Activated naive CD4-positive, alpha-beta T cell treated with Interleukin-2 at 50 U/mL for 16 hours (primary cell): ENCODE data around the gene RPP21.
"Not testable (repeated sequence)": the region's sequence is repeated elsewhere in the genome, so short reads cannot be mapped to it uniquely, and the experiment has no call there.

Experiments used
- DNase-seq: peaks from one replicate; pipeline ENCODE4 v3.0.0-alpha.2; 2020

Gene RPP21

DNA sequence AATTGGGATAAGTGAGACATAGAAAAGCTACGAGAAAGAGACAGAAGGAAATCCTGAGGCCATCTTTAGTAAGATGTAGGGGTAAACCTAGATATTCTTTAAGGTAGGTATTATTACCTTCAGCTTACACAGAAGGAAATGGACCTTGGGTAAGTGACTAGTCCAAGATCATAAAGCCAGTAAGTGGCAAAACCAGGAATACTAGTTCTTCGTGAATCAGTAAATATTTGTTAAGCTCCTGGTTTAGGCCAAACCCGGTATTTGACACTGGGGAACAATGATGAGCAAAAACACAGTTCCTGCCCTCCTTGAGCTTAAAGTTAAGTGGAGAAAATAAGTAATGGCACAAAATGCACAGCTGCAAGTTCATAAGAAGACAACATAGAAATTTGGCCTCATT lies 13.0 kb upstream of the RPP21 start:
- no peak for DNase-seq

DNA sequence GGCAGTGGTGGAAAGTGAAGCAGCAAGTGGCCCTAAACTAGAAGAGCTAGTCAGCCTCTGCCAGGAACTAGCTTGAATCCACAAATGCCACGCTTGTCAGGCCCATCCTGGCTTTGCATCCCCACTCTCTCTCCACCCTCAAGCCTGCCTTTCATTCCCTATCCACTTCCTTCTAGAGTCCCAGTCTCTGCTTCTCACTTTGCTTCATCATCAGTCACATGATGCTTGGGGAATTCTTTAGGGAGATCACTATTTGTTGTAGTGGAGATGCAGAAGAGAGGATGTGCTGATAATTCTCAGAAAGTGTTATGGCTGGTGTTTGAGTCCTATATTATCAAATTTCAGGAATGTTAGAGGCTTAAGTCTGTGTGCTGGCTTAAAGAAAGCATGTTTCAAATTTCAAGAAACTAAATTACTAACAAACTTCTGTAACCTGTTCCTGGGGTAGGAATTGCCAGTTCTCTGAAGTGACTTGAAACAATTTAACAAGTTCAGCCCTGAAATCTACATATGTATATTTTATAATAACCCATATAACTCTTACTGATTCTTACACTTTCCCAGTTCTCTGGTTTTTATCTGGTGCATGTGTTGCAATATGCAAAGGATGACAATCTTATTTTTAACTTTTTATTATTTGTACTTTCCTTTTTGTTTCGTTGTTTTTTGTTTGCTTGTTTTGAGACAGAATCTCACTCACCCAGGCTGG lies 10.7 kb upstream of the RPP21 start:
- DNase-seq: no peak

- DNase-seq: no peak
Observed at GRCh38 chr6:30340589-30341054, 4.3 kb upstream of the RPP21 start.

DNA sequence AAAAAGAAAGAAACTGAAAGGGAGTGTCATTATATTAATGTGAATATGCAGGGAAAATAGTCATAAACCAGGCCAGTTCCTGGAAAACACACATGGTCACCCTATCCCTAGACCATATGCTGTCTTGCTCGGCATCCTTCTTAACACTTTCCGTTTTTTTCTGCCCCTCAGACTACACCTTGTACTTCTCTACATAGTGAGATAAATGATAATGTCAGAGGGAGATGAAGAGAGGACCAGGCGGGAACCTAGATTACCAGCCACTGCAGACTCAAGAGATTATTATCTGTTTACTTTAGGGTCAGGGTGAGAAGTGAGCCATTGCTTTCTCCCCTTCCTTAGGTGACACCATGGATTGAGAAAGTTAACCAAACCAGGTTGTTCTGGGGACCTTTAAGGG lies 3.7 kb upstream of the RPP21 start:
- no peak for DNase-seq

GRCh38 chr6:30341728-30342127 lies 3.2 kb upstream of the RPP21 start:
- no peak for DNase-seq

DNA sequence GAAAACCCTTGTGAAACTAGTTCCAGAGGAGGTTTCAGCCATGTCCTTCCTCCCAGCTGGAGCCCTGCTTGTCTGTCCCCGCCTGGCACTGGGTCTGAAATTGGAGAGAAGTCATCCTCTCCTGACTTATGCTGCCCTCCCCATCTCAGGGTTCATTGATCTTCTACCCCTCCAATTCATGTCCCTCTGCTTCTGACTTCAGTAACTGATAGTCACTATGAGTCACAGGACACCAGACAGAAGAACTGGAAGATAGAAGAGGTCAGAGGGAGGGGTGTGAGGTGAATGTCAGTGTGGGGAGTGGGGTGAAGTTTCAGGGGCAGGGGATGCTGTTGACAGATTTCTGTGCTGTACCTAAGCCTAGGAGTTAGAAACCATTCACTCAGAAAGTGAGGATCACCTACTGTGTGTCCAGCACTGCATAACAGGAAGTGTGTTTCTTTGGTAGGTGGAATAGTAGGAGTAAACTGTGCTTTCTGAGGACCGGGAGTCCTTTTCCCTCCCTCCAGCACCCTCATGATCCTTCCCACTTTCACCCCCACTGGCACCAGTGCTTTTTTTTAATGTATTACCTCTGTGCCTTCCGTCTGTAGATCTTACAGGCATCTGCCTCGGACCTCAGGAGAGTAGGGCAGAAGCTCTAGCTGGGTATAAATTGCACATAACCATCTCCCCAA lies 627 bp upstream of the RPP21 start:
- no peak for DNase-seq

- DNase-seq: no peak
Observed at GRCh38 chr6:30345852-30346251, 896 bp downstream of the RPP21 start.

- DNase-seq: no peak
Observed at GRCh38 chr6:30348957-30349356, 4.0 kb downstream of the RPP21 start.

DNA sequence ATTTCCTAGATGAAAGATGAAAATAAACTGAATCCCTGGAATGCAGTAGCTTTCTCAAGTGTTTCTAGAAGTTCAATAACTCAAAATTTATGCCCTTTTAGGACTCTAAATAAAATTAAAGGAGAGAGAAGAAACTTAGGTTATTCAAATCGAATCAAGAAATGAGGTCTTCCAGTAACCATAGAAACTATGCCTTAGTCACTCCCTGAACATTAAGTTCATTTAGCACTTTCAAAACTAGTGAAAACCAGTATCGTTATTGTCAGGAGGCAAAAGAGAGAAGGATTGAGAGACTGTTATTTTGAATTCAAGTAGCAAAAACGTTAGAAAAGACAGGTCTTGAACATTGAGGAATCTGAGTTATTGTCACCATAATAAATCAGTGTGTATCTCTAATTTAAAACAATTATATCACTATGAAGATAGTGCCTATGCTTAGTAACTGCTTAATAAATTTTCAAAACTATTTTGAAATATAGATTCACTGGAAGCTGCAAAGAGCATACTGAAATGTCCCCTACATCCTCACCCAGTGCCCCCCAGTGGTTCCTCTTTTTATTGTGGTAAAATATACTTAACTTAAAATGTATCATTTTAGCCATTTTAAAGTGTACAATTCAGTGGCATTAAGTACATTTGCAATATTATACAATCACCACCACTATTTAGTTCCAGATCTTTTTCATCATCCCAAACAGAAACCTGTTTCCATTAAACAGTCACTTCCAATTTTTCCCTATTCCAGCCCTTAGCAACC lies 4.6 kb downstream of the RPP21 start:
- DNase-seq: no peak

DNA sequence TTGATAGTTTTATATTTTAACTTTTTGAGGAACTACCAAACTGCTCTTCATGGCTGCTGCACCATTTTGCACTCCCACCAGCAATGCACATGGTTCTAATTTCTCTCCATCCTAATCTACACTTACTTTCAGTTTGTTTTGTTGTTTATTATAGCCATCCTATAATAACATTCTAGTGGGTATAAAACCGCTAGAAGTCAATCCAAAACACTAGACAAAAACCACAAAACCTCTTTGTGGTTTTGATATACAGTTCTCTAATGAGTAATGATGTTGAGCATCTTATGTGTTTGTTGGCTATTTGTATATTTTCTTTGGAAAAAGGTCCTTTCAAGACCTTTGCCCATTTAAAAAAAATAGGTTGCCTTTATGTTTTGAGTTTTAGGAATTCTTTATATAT lies 5.6 kb downstream of the RPP21 start:
- no peak for DNase-seq

DNA sequence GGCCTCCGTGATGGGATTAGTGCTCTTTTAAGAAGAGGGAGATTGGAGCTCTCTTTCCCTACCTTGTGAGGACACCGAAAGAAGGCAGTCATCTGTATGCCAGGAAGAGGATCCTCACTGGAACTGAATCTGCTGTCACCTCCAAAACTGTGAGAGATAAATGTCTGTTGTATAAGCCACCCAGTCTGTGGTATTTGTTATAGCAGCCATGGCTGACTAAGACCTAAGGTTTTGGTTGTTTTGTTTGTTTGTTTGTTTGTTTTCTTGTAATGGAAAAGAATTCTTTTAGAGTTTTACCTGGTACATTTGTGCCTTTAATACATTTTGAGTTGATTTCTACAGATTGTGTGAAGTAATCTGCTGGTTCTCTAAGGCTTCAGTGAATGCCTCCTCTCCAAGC lies 7.6 kb downstream of the RPP21 start:
- no peak for DNase-seq

DNA sequence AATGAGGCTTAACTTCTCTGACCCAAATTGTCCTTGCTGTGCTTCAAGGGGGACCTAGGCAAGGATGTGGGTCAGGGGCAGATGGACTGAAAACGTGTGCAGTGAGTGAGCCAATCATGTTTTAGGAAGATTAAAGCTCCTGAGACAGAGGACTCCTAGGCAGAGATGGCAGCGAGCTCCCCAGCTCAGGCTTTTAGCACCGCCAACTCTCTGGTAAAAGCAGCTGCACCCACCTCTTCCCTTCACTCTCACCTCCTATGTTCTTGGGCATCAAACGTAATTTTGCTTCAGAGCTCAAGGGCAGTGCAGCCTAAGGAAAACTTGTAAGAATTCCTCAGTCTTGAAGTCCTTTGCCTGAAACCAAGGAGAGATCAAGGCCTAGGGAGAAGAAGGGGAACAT lies 10.3 kb downstream of the RPP21 start:
- DNase-seq: no peak

DNA sequence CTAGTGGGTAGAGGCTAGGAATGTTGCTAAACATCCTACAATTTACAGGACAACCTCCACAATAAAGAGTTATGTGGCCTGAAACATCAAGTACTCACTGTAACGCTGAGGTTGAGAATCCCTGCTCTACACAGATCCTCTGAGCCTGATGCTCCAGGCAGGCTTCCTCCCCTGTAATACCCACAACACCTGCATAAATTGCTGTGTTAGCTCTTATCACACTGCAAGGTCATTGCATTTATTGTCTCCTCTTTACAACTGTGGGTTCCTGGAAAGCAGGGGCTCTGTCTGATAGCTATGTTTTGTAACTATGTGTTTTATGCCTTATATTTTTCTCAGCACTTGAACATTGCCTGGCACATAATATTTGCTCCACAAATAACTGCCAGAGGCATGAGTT lies 11.6 kb downstream of the RPP21 start:
- DNase-seq: no peak

DNA sequence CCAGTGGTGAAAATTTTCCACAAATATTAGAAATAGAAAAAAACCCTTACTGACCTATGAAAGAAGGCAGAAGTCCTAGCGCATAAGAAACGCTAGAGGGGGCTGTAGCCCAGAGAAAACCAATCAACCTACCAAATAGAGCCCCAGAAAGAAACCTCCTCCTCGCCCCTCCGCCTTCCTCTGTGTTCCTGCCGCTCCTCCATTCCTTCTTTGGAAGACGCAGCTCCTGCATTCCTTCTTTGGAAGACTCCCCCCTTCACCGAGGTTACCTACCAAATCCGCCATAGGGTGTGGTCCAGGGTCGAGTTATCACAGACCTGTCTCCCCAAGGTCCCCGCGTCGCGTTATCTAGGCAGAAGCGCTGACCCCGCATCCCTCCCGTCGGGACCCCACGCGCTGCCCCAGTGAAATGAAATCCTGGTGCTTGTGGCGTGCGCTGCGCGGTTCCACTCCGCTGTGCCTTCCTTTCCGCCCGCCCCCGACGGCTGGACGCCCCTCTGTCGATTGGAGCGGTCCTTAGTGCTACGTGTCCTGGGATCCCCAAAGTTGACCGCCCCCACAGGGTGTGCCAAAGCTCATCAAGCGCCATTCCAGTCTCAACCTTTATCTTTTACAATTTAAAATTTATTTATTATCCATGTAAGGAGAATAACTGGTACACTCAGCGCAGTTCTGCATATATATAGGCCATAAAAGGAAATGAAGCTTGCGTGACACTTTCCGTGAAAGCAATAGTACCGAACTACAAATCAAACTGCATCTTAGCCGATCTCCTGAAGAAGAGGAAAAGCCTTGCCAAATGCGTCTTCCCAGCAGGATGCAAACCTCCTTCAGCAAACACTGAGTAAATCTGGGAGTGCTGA lies 13.0 kb downstream of the RPP21 start:
- peak; percentile 48 for DNase-seq

DNA sequence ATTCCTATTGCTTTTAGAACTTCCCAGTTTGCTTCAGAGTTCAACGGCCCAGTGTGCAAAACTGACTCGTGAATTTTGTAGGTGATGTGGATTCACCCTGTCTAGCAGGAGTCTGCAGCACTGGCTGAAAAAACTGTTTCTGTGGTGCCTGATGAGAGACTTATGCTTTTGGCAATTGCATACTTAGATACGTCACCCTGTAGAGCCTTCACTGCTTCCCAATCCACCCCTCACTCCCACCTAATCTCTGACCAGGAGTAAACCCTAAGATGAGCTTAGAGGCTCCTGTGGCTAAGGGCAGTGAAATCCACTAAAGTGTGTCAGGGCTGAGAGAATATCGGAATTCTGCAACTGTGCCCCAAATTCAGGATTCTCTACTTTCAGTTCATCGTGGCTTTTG lies 14.3 kb downstream of the RPP21 start:
- no peak for DNase-seq

GRCh38 chr6:30360139-30360538 lies 15.2 kb downstream of the RPP21 start:
- DNase-seq: no peak

DNA sequence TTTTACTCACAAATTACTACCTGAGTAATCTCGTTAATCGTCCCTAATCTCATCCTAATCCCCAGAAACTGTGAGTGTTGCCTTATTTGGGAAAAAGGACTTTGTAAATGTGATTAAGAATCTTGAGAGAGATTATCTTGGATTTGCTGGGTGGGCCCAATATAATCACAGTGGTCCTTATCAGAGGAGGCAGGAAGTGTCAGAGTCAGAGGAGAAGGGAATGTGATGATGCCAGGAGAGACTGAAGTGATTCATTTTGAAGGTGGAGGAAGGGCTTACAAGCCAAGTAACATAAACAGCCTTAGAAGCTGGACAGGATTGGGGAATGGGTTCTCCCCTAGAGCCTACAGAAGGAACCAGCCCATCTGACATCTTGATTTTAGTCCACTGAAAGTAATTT lies 16.7 kb downstream of the RPP21 start:
- no peak for DNase-seq

DNA sequence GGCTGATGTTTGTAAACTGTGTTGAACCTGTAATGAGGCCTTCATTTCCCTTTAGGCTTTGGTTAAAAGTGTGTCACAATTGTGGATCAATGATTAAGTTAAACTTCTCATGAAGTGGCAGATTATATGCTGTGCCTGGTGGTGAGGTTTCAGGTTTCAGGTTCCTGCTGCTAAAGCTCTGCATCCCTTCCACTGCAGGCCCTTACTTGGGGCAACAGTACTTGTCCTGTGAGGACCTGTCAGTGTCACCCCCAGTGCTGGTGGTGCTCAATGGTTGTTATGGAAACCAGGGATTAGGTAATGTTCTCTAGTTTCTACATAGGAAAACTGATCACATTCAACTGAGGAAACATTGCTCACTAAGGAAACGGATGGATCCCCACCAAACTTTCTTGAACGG lies 18.5 kb downstream of the RPP21 start:
- DNase-seq: no peak

DNA sequence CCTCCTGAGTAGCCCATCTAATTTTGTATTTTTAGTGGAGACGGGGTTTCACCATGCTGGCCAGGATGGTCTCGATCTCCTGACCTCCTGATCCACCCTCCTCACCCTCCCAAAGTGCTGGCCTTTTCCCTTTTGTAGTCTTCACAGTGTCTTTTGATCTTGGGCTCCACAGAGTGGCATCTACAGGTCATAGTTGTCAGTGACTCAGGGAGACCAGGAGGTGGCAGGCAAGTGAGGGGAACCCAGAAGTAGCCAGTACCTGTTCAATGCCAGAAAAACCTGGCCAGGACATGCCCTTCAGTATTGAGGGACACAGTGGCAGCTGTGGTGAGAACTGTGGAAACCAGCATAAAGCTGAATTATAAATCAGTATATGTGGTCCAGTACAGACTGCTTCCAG lies 19.6 kb downstream of the RPP21 start:
- DNase-seq: no peak

- DNase-seq: not testable (repeated sequence)
Observed at GRCh38 chr6:30369280-30369679, 24.3 kb downstream of the RPP21 start.

DNA sequence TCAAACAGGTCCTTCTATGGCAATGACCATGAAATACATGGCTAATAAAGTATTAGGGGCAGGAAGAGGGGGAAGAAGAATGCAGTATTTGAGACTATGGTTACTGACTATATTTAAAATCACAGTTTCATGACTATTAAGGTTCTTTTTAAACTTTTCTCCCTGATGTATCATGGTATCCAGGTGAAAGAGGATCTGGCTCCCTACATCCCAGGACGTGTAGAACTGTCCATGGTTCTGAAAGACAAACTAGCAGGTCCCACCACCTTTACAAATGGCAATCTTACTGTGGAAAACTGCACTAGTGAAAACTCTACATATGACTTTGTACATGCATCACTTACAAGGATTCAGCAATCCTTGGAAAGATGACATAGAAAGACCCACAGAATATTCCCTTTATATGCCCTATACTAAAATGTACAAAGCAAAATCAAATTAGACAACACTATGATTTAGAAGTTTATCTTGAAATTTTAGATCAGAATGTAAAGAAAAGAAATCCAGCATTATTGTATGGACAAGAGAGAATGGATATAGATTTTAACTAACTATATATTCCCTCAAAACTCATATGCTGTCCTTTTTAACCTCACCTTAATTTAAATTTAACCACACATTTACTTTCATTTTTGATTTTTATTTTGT lies 33.5 kb downstream of the RPP21 start:
- no peak for DNase-seq

DNA sequence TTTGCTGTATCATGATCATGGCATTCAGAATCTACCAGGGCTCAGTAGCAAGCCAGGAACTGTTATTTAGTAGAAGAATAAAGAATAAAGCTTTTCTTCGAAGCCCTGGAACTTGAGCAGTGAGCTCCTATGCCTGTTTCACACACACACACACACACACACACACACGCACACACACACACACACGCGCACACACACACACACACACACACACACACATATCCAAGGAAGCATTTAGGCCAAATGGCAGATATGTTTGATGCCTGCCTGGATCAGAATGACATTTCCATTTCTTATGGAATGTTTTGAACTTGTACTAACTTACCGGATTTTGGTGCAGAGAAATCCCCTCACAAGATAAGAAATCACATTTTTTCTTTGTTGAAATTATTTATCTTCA lies 35.5 kb downstream of the RPP21 start:
- no peak for DNase-seq

GRCh38 chr6:30386166-30386565 lies 41.2 kb downstream of the RPP21 start:
- no peak for DNase-seq
